ENCODE results near the gene CENPM.

CENPM gene

GRCh38 chr22:41933411-41934177 lies 13.4 kb downstream of the CENPM start:
- no peak for FAIRE-seq
- TF ChIP-seq, protein P1, sequence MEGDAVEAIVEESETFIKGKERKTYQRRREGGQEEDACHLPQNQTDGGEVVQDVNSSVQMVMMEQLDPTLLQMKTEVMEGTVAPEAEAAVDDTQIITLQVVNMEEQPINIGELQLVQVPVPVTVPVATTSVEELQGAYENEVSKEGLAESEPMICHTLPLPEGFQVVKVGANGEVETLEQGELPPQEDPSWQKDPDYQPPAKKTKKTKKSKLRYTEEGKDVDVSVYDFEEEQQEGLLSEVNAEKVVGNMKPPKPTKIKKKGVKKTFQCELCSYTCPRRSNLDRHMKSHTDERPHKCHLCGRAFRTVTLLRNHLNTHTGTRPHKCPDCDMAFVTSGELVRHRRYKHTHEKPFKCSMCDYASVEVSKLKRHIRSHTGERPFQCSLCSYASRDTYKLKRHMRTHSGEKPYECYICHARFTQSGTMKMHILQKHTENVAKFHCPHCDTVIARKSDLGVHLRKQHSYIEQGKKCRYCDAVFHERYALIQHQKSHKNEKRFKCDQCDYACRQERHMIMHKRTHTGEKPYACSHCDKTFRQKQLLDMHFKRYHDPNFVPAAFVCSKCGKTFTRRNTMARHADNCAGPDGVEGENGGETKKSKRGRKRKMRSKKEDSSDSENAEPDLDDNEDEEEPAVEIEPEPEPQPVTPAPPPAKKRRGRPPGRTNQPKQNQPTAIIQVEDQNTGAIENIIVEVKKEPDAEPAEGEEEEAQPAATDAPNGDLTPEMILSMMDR (IDR thresholded peaks at IDR 0.05; ENCODE audit: insufficient read depth, missing control alignments): no peak
- DNase-seq (ENCODE audit: insufficient read length, low spot score): no peak

DNA sequence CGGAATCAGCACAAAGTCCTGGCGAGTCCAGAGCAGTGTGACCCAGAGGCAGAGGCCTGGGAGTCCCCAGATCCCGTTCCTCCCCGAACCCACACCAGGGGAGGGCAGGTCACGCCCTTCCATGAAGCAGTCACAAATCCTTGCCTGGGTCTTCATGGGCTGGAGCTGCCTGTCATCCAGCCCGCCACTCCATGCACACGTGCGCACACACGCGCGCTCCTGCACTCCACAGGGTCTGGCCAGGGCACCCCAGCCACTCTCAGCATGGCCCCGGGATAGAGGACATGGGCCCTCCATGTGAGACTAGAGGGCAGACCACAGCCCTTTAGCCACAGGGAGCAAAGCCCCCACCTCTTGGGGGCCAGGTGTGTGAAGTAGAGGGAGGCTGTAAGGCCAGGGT lies 14.6 kb downstream of the CENPM start:
- DNase-seq (ENCODE audit: insufficient read length, low spot score): no peak
- TF ChIP-seq, protein P1 (IDR thresholded peaks at IDR 0.05; ENCODE audit: insufficient read depth, missing control alignments): no peak
- no peak for FAIRE-seq

GRCh38 chr22:41931701-41932269 lies 15.2 kb downstream of the CENPM start:
- DNase-seq (ENCODE audit: insufficient read length, low spot score) (no peak), FAIRE-seq (no peak)
- TF ChIP-seq, protein P1 (IDR thresholded peaks at IDR 0.05; ENCODE audit: insufficient read depth, missing control alignments): no peak

- DNase-seq (ENCODE audit: insufficient read length, low spot score): no peak
- FAIRE-seq: no peak
- TF ChIP-seq, protein P1 (IDR thresholded peaks at IDR 0.05; ENCODE audit: insufficient read depth, missing control alignments): no peak
Observed at GRCh38 chr22:41929418-41929810, 17.5 kb downstream of the CENPM start.

- DNase-seq (ENCODE audit: insufficient read length, low spot score) (no peak), FAIRE-seq (no peak)
- TF ChIP-seq, protein P1 (IDR thresholded peaks at IDR 0.05; ENCODE audit: insufficient read depth, missing control alignments): no peak
Observed at GRCh38 chr22:41928593-41929417, 18.1 kb downstream of the CENPM start.

- TF ChIP-seq, protein P1 (IDR thresholded peaks at IDR 0.05; ENCODE audit: insufficient read depth, missing control alignments): no peak
- DNase-seq (ENCODE audit: insufficient read length, low spot score): no peak
- no peak for FAIRE-seq
Observed at GRCh38 chr22:41927813-41928212, 19.1 kb downstream of the CENPM start.

Measured in D721Med (cell line).